HL-60 (cell line): Measurements from ENCODE around the gene ERH.

Experiments used
- CTCF ChIP-seq: IDR thresholded peaks from one replicate; pipeline ENCODE4 v1.5.1; 2011; ENCODE audit warnings: low read length, control low read depth, inconsistent platforms; ENCODE audit not compliant: insufficient read depth
- POLR2AphosphoS5 ChIP-seq: IDR thresholded peaks from 2 replicates; pipeline ENCODE4 v1.6.1; 2012; ENCODE audit warnings: low read depth
- SPI1 ChIP-seq: IDR thresholded peaks from 2 replicates; pipeline ENCODE4 v1.6.1; 2012; ENCODE audit warnings: low read depth, mild to moderate bottlenecking, borderline replicate concordance

GRCh38 chr14:69368381-69368780 is 29.7 kb downstream of the ERH start:
- no peak for TF ChIP-seq CTCF
- no peak for TF ChIP-seq POLR2AphosphoS5
- no peak for TF ChIP-seq SPI1
